Mesodermal cell (in vitro differentiated cells): ENCODE results near the gene PP2D1.
A peak's percentile ranks its signal among the peaks of the same experiment; 100 is the strongest.
"Not testable (repeated sequence)": the region's sequence is repeated elsewhere in the genome, so short reads cannot be mapped to it uniquely, and the experiment has no call there.

ENCODE experiments used
- H3K27ac ChIP-seq: 2 replicates; pipeline ENCODE4 v1.7.0; 2013; ENCODE audit warnings: mild to moderate bottlenecking, low read depth, low read length, moderate library complexity; ENCODE audit not compliant: severe bottlenecking
- H3K36me3 ChIP-seq: 2 replicates; pipeline ENCODE4 v1.7.1; 2013; ENCODE audit warnings: mild to moderate bottlenecking, low read length, moderate library complexity; ENCODE audit not compliant: control insufficient read depth, insufficient read depth
- H3K4me1 ChIP-seq: one replicate; pipeline ENCODE4 v1.7.1; 2013; ENCODE audit warnings: mild to moderate bottlenecking, low read length; ENCODE audit not compliant: insufficient read depth, control insufficient read depth, poor library complexity, severe bottlenecking
- H3K4me3 ChIP-seq: 2 replicates; pipeline ENCODE4 v1.7.0; 2013; ENCODE audit warnings: low read length, control low read depth, mild to moderate bottlenecking; ENCODE audit not compliant: insufficient read depth, poor library complexity, severe bottlenecking; ENCODE audit errors: extremely low read depth
- H3K9me3 ChIP-seq: 2 replicates; pipeline ENCODE4 v1.7.1; 2013; ENCODE audit warnings: mild to moderate bottlenecking, low read length, moderate library complexity; ENCODE audit not compliant: control insufficient read depth
- WGBS, 2 experiments: methylation state at CpG; one replicate each; pipeline ENCODE4 v1.1.5; 2013; ENCODE audit warnings: missing lambda C conversion rate in 2 of 2; ENCODE audit not compliant: insufficient coverage in 2 of 2; 5-methylcytosine and 5-hydroxymethylcytosine counted together

Gene PP2D1

GRCh38 chr3:19970327-19970726 is 41.7 kb downstream of the PP2D1 start:
- Histone ChIP-seq H3K4me1 (no peaks in the 10 kb centered on the region), H3K4me3 (no peak overlapping the region), H3K9me3 (no peaks in the 10 kb centered on the region), H3K27ac (no peak overlapping the region), H3K36me3 (peaks cover 58% of the 10 kb centered on the region)
- 97% methylated on average over 8 of the region's 8 CpGs for WGBS, 2 experiments

GRCh38 chr3:19967812-19968211 is 44.3 kb downstream of the PP2D1 start:
- 100% methylated on average over 1 to 3 of the region's 4 CpGs for WGBS, 2 experiments
- no peaks in the 10 kb centered on the region for H3K9me3 ChIP-seq
- H3K4me1 ChIP-seq: no peaks in the 10 kb centered on the region
- peaks cover 55% of the 10 kb centered on the region for H3K36me3 ChIP-seq
- H3K4me3 ChIP-seq: no peak overlapping the region
- no peak overlapping the region for H3K27ac ChIP-seq

GRCh38 chr3:19967208-19967607 is 44.9 kb downstream of the PP2D1 start:
- Histone ChIP-seq H3K36me3 (peaks cover 53% of the 10 kb centered on the region), H3K4me3 (no peak overlapping the region), H3K4me1 (no peaks in the 10 kb centered on the region), H3K27ac (no peak overlapping the region), H3K9me3 (no peaks in the 10 kb centered on the region)
- 86 to 100% methylated on average over 3 to 6 of the region's 6 CpGs for WGBS, 2 experiments

DNA sequence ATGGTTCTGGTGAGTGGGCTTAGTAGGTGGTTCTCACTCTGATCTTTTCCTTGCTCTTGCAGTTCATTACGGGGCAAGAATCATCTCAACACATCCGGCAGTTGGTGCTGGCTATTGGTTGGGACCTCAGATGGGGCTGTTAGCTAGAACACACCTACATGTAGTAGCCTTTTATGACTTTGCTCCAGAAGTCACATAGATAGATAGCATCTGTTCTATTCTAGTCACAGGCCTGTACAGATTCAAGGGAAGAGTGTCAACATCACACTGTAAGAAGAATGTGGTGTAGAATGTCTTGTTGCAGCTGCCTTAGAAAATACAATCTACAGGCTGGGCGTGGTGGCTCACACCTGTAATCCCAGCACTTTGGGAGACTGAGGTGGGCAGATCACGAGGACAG is 50.1 kb downstream of the PP2D1 start:
- Histone ChIP-seq H3K27ac (no peak overlapping the region), H3K4me1 (no peaks in the 10 kb centered on the region), H3K4me3 (no peak overlapping the region), H3K36me3 (peaks cover 59% of the 10 kb centered on the region), H3K9me3 (no peaks in the 10 kb centered on the region)
- 92 to 100% methylated on average over 1 to 2 of the region's 4 CpGs for WGBS, 2 experiments

DNA sequence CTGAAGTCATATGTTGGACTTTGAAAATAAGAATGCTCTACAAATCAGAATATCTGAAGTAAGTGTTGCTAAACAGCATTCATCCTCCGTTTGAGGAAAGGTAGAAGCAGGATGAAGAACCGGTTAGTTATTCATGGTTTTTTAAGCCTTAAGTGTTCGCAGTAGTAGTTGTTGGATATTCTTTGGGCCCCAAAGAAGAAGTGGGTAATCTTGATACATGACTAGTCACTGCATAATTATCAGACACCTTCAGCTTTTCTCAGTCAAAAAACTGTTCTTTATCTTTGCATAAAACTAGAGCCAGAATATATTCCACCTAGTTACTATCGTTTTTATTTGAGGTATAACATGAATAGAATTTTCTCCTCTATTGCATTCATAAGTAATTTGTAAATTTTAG is 51.4 kb downstream of the PP2D1 start:
- 90 to 94% methylated on average over 2 of the region's 4 CpGs for WGBS, 2 experiments
- Histone ChIP-seq H3K4me1 (no peaks in the 10 kb centered on the region), H3K36me3 (peaks cover 64% of the 10 kb centered on the region), H3K27ac (no peak overlapping the region), H3K9me3 (no peaks in the 10 kb centered on the region), H3K4me3 (no peak overlapping the region)

DNA sequence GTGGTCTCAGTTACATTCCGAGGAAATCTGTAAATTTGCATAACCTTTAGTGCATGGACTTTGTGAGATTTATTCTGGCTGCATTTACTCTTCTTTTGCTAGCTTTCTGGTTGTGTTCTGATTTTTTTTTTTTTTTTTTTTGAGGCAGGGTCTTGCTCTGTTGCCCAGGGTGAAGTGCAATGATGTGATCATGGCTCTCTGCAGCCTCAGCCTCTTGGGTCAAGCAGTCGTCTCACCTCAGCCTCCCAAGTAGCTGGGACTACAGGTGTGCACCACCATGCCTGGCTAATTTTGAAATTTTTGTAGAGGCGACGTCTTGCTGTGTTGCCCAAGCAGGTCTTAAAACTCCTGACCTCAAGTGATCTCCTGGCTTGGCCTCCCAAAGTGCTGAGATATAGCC is 52.6 kb downstream of the PP2D1 start:
- Histone ChIP-seq H3K36me3 (peaks cover 65% of the 10 kb centered on the region), H3K4me1 (no peaks in the 10 kb centered on the region)
- 90 to 95% methylated on average over 2 to 3 of the region's 4 CpGs for WGBS, 2 experiments

DNA sequence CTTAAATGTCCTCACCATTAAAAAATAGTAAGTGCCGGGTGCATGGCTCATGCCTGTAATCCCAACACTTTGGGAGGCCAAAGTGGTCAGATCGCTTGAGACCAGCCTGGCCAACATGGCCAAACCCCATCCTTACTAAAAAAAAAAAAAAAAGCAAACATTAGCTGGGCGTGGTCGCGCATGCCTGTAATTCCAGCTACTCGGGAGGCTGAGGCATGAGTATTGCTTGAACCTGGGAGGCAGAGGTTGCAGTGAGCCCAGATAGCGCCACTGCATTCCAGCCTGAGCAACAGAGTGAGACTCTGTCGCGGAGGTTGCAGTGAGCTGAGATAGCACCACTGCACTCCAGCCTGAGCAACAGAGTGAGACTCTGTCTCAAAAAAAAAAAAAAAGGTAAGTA is 54.7 kb downstream of the PP2D1 start:
- H3K4me3 ChIP-seq, H3K27ac ChIP-seq, H3K4me1 ChIP-seq, H3K9me3 ChIP-seq: not testable (repeated sequence)
- peaks cover 73% of the 10 kb centered on the region for H3K36me3 ChIP-seq
- WGBS, 2 experiments: 91% methylated on average over 4 to 9 of the region's 9 CpGs

More for the DNA sequence above, 52.6 kb downstream of the PP2D1 start:
- Histone ChIP-seq H3K9me3 (no peaks in the 10 kb centered on the region), H3K4me3 (no peak overlapping the region), H3K27ac (no peak overlapping the region)

DNA sequence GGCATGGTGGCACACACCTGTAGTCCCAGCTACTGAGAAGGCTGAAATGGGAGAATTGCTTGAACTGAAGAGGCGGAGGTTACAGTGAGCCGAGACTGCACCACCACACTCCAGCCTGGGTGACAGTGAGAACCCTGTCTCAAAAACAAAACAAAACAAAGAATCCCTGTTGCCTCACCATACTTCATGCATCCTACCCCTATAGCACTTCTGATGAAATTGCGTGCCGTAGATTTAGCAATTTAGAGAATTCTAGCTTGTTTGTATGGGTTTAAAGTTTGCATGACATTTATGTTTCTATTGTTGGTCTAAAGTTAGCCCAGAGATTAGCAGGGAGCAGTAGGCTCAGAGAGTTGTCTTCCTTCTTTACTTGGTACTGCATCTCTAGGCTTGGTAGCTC is 57.4 kb downstream of the PP2D1 start:
- Histone ChIP-seq H3K9me3 (no peaks in the 10 kb centered on the region), H3K4me1 (peaks cover 7% of the 10 kb centered on the region), H3K27ac (no peak overlapping the region), H3K36me3 (peaks cover 79% of the 10 kb centered on the region), H3K4me3 (no peak overlapping the region)
- 93% methylated on average over 2 of the region's 4 CpGs; no CpG with 5 or more reads in 1 of the 2 experiments for WGBS, 2 experiments

DNA sequence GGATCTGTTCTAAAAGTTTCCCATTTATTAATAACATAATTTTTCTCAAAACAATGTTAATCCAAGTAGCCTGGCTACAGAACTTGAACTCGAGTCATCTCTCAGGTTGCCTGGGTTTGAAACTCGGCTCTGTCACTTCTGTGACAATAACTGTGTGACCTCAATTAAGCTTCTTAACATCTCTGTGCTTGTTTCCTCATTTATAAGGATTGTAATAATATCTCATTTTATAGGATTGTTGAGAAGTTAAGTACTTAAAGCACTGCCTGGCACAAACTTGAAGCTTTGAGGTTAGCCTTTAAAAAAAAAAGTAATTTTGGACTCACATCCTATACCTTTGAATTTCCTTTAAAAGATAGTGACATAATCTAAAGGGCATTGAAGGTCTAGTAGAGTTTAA is 61.7 kb downstream of the PP2D1 start:
- no peak overlapping the region for H3K4me3 ChIP-seq

DNA sequence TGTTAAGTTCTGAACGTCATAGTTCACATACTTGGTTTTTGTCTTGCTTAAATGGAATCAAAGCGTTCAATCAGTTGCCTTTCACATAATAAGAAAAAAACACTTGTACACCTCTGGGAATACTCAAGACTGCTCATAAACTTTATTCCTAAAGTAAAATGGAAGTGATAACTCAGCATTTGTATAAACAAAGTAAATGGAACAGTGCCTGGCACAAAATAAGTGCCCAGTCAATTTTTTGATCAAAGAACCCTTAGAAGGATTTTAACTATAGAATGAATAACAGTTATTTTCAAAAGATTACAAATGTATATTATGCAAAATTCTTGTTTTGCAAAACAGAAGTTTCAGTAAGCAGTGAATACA is 63.9 kb downstream of the PP2D1 start:
- WGBS, 2 experiments: no CpG with 5 or more reads among the region's 2 CpGs
- no peaks in the 10 kb centered on the region for H3K9me3 ChIP-seq
- H3K36me3 ChIP-seq: peaks cover 31% of the 10 kb centered on the region
- peaks cover 7% of the 10 kb centered on the region for H3K4me1 ChIP-seq
- H3K4me3 ChIP-seq: peak overlapping the region; percentile 97
- H3K27ac ChIP-seq: peak overlapping the region; percentile 98

More for the DNA sequence above, 61.7 kb downstream of the PP2D1 start:
- H3K9me3 ChIP-seq: no peaks in the 10 kb centered on the region
- H3K36me3 ChIP-seq: peaks cover 52% of the 10 kb centered on the region
- WGBS, 2 experiments: 80 to 100% methylated on average over 1 of the region's 2 CpGs
- peaks cover 7% of the 10 kb centered on the region for H3K4me1 ChIP-seq
- H3K27ac ChIP-seq: no peak overlapping the region

GRCh38 chr3:19947549-19948225 is 64.4 kb downstream of the PP2D1 start:
- peaks cover 7% of the 10 kb centered on the region for H3K4me1 ChIP-seq
- WGBS, 2 experiments: 1% methylated on average over 16 to 19 of the region's 30 CpGs
- H3K27ac ChIP-seq: peak overlapping the region; percentile 98
- H3K4me3 ChIP-seq: peak overlapping the region; percentile 97
- H3K36me3 ChIP-seq: peaks cover 26% of the 10 kb centered on the region
- no peaks in the 10 kb centered on the region for H3K9me3 ChIP-seq
